Small intestine (tissue), 7 donors: ENCODE measurements around the gene PPIF. TPM values are rescaled to one million over a fixed set of nuclear protein-coding genes. Genes with fewer than 3 reads are reported as not detected.

Experiments
- DNase-seq, 2 donors: peaks; one replicate each; pipeline versions ENCODE4 v3.0.0 to v3.0.0-alpha.2; 2013
- FAIRE-seq: peaks from 2 replicates; lab custom pipeline; 2012; peaks lifted over from hg19 to GRCh38; lab: Jason Lieb, UNC
- H3K27ac ChIP-seq, 3 donors: one replicate each; pipeline ENCODE4 v1.5.1; 2013; ENCODE audit warnings: low read length in 2 of 3, mild to moderate bottlenecking in 2 of 3, control low read depth in 1 of 3, inconsistent platforms in 1 of 3, low read depth in 1 of 3, moderate library complexity in 1 of 3
- H3K27me3 ChIP-seq, 3 donors: one replicate each; pipeline ENCODE4 v1.6.1; 2013; ENCODE audit warnings: low read length in 3 of 3, inconsistent platforms in 1 of 3; ENCODE audit not compliant: control insufficient read depth in 3 of 3, insufficient read depth in 3 of 3
- H3K36me3 ChIP-seq, 3 donors: one replicate each; pipeline ENCODE4 v1.6.1; 2013; ENCODE audit warnings: low read length in 3 of 3, inconsistent platforms in 1 of 3, low read depth in 1 of 3, mild to moderate bottlenecking in 1 of 3, moderate library complexity in 1 of 3; ENCODE audit not compliant: control insufficient read depth in 3 of 3, insufficient read depth in 2 of 3
- H3K4me1 ChIP-seq, 3 donors: one replicate each; pipeline ENCODE4 v1.6.1; 2013; ENCODE audit warnings: low read length in 2 of 3, inconsistent platforms in 1 of 3, low read depth in 1 of 3, mild to moderate bottlenecking in 1 of 3, moderate library complexity in 1 of 3; ENCODE audit not compliant: control insufficient read depth in 3 of 3, insufficient read depth in 2 of 3
- H3K4me3 ChIP-seq, 3 donors: one replicate each; pipeline ENCODE4 v1.5.1; 2013; ENCODE audit warnings: low read length in 3 of 3, control low read depth in 1 of 3, inconsistent platforms in 1 of 3, low read depth in 1 of 3, mild to moderate bottlenecking in 1 of 3, moderate library complexity in 1 of 3
- H3K9me3 ChIP-seq, 2 donors: one replicate each; pipeline ENCODE4 v1.6.1; 2013; ENCODE audit warnings: low read depth in 1 of 2, low read length in 1 of 2; ENCODE audit not compliant: control insufficient read depth in 2 of 2, insufficient read depth in 1 of 2
- WGBS, 3 donors: extraction: QIAGEN DNeasy Blood & Tissue Kit; methylation state at CpG; one replicate each; pipeline ENCODE4 v1.1.7; 2013; 5-methylcytosine and 5-hydroxymethylcytosine counted together
- polyA plus RNA-seq, 4 donors: library from polyadenylated mRNA; stranded (reverse) in 3 of 4; unstranded in 1 of 4; fragments of 200-250 nt in 3 of 4; fragments of 120-200 nt in 1 of 4; gene quantifications; one replicate each; pipeline versions ENCODE4 v1.2.1 to v1.2.3, GENCODE V29; 2013
- donor health status: healthy with polysubstance abuse.
- donor health status: control.
- donor health status: control.
- donor health status: Bipolar disorder and iron deficiency.
- donor health status: healthy.

Gene PPIF
- polyA plus RNA-seq, 4 donors, result 35.3 to 75.5 (median 57.1) TPM

- no peaks in the 10 kb centered on the region for H3K27me3 ChIP-seq
- FAIRE-seq (no peak), DNase-seq (no peak)
- H3K36me3 ChIP-seq, result peaks cover 0 to 40% (median 0%) of the 10 kb centered on the region in 3 donors
- WGBS, 3 donors, result 81 to 91% (median 86%) methylated on average over 14 of the region's 14 CpGs
- peak overlapping the region in 1 of 3 donors; percentile 1 for H3K4me3 ChIP-seq
- H3K9me3 ChIP-seq, result no peaks in the 10 kb centered on the region
- peaks cover 0 to 36% (median 0%) of the 10 kb centered on the region in 3 donors for H3K4me1 ChIP-seq
- H3K27ac ChIP-seq, result peak overlapping the region in 1 of 3 donors; percentile 57
Measured at GRCh38 chr10:79392020-79392398, 44.7 kb downstream of the PPIF start.

- Histone ChIP-seq H3K27me3 (no peaks in the 10 kb centered on the region), H3K9me3 (no peaks in the 10 kb centered on the region), H3K4me3 (no peak overlapping the region), H3K27ac (peak overlapping the region in 1 of 3 donors; percentile 57), H3K36me3 (peaks cover 0 to 34% (median 0%) of the 10 kb centered on the region in 3 donors), H3K4me1 (peaks cover 0 to 36% (median 0%) of the 10 kb centered on the region in 3 donors)
- FAIRE-seq, result no peak
- no peak for DNase-seq
- WGBS, 3 donors, result 76 to 92% (median 80%) methylated on average over 6 of the region's 6 CpGs
Measured at GRCh38 chr10:79392506-79393176, 45.4 kb downstream of the PPIF start.

- no peak for DNase-seq
- H3K27ac ChIP-seq, result peak overlapping the region in 1 of 3 donors; percentile 44
- 84 to 92% (median 89%) methylated on average over 4 of the region's 4 CpGs for WGBS, 3 donors
Measured at GRCh38 chr10:79393221-79393923, 46.1 kb downstream of the PPIF start.

GRCh38 chr10:79393924-79394610, 46.8 kb downstream of the PPIF start:
- WGBS, 3 donors, result 81 to 88% (median 82%) methylated on average over 17 of the region's 17 CpGs
- peak overlapping the region in 1 of 3 donors; percentile 44 for H3K27ac ChIP-seq
- peaks cover 0 to 45% (median 0%) of the 10 kb centered on the region in 3 donors for H3K4me1 ChIP-seq
- H3K27me3 ChIP-seq, result no peaks in the 10 kb centered on the region
- H3K36me3 ChIP-seq, result peaks cover 0 to 31% (median 0%) of the 10 kb centered on the region in 3 donors
- no peak for FAIRE-seq
- H3K4me3 ChIP-seq, result peak overlapping the region in 1 of 3 donors; percentile 14
- no peaks in the 10 kb centered on the region for H3K9me3 ChIP-seq
- DNase-seq, result peak; percentile 22 to 88

More at GRCh38 chr10:79393221-79393923, 46.1 kb downstream of the PPIF start:
- no peak for FAIRE-seq
- Histone ChIP-seq H3K4me1 (peaks cover 0 to 41% (median 0%) of the 10 kb centered on the region in 3 donors), H3K4me3 (peak overlapping the region in 1 of 3 donors; percentile 14), H3K9me3 (no peaks in the 10 kb centered on the region), H3K27me3 (no peaks in the 10 kb centered on the region), H3K36me3 (peaks cover 0 to 35% (median 0%) of the 10 kb centered on the region in 3 donors)

- Histone ChIP-seq H3K4me1 (peaks cover 0 to 51% (median 0%) of the 10 kb centered on the region in 3 donors), H3K27ac (peak overlapping the region in 1 of 3 donors; percentile 44), H3K27me3 (no peaks in the 10 kb centered on the region), H3K9me3 (no peaks in the 10 kb centered on the region), H3K36me3 (peaks cover 0 to 30% (median 0%) of the 10 kb centered on the region in 3 donors), H3K4me3 (no peak overlapping the region)
- FAIRE-seq, result no peak
- DNase-seq, result no peak
- WGBS, 3 donors, result 86 to 89% (median 86%) methylated on average over 5 of the region's 5 CpGs
Measured at GRCh38 chr10:79394664-79395063, 47.4 kb downstream of the PPIF start.

- H3K36me3 ChIP-seq, result peaks cover 0 to 24% (median 0%) of the 10 kb centered on the region in 3 donors
- no peaks in the 10 kb centered on the region for H3K9me3 ChIP-seq
- H3K27ac ChIP-seq, result no peak overlapping the region
- peaks cover 0 to 49% (median 0%) of the 10 kb centered on the region in 3 donors for H3K4me1 ChIP-seq
- WGBS, 3 donors, result 89% methylated on average over 5 of the region's 5 CpGs
- DNase-seq (no peak), FAIRE-seq (no peak)
- H3K4me3 ChIP-seq, result no peak overlapping the region
- no peaks in the 10 kb centered on the region for H3K27me3 ChIP-seq
Measured at GRCh38 chr10:79396520-79396919, 49.3 kb downstream of the PPIF start.

GRCh38 chr10:79397051-79397450, 49.8 kb downstream of the PPIF start:
- no peaks in the 10 kb centered on the region for H3K9me3 ChIP-seq
- DNase-seq (no peak), FAIRE-seq (no peak)
- 69 to 74% (median 72%) methylated on average over 6 of the region's 6 CpGs for WGBS, 3 donors
- peaks cover 0 to 26% (median 0%) of the 10 kb centered on the region in 3 donors for H3K36me3 ChIP-seq
- peaks cover 0 to 44% (median 0%) of the 10 kb centered on the region in 3 donors for H3K4me1 ChIP-seq
- no peaks in the 10 kb centered on the region for H3K27me3 ChIP-seq
- peak overlapping the region in 2 of 3 donors; percentile 5 to 86 for H3K27ac ChIP-seq
- no peak overlapping the region for H3K4me3 ChIP-seq
